A673 (cell line): ENCODE results near the gene UNC5A.

Experiments used
- CTCF ChIP-seq: fragments of 300-800, 200-600 bp; sonication (generic); conservative IDR thresholded peaks from 2 replicates; pipeline ENCODE4 v1.5.1; 2017; ENCODE audit warnings: low read depth, mild to moderate bottlenecking, antibody characterized with exemption, low read length, moderate library complexity, mixed read lengths
- EZH2 ChIP-seq: fragments of 200-600 bp; sonication (generic); IDR thresholded peaks from 2 replicates; pipeline ENCODE4 v1.6.1; 2017; ENCODE audit warnings: borderline replicate concordance, low read depth, mild to moderate bottlenecking, mixed read lengths, antibody characterized with exemption, low read length; ENCODE audit not compliant: poor library complexity, severe bottlenecking

- TF ChIP-seq EZH2 (no peak), CTCF (no peak)
Observed at GRCh38 chr5:176894298-176894697, 83.9 kb downstream of the UNC5A start.
